Caco-2 (cell line): ENCODE data around the gene CTNNAL1. TPM values are rescaled to one million over a fixed set of nuclear protein-coding genes. Genes with fewer than 3 reads are reported as not detected.

Experiments
- BruUV-seq: library from RNA; stranded (reverse); fragments of 400-500 nt; replicated peaks from 2 replicates; lab custom pipeline; 2021; lab: Mats Ljungman, UMichigan
- CTCF ChIA-PET: fragments of 300-600 bp; sonication (Branson Sonifier 250); formaldehyde crosslinking; loops from one replicate; lab custom pipeline; 2022; ENCODE audit warnings: antibody characterized with exemption; lab: Charles Lee
- POLR2A ChIA-PET: fragments of 300-600 bp; sonication (Branson Sonifier 250); formaldehyde crosslinking; loops from one replicate; lab custom pipeline; 2022; ENCODE audit warnings: antibody characterized with exemption; lab: Charles Lee
- DNase-seq, 2 experiments: peaks; one replicate each; pipeline versions ENCODE4 v3.0.0 to v3.0.0-alpha.2; 2020 to 2022
- H3K27me3 ChIP-seq: replicated peaks from 2 replicates; pipeline ENCODE4 v1.6.0; 2011; ENCODE audit warnings: low read length; ENCODE audit not compliant: control insufficient read depth, insufficient read depth
- H3K36me3 ChIP-seq: 2 replicates; pipeline ENCODE4 v1.5.1; 2011; ENCODE audit warnings: low read length; ENCODE audit not compliant: control insufficient read depth, insufficient read depth
- H3K4me1 ChIP-seq: fragments of 250-450 bp; sonication (Bioruptor Pico); 2 replicates; pipeline ENCODE4 v1.5.1; 2020; ENCODE audit warnings: mild to moderate bottlenecking
- H3K4me3 ChIP-seq: 2 replicates; pipeline ENCODE4 v1.5.1; 2011; ENCODE audit warnings: low read depth, mild to moderate bottlenecking, control low read depth, low read length
- H3K9me3 ChIP-seq: fragments of 250-450 bp; sonication (Bioruptor Pico); 2 replicates; pipeline ENCODE4 v1.5.1; 2020; ENCODE audit warnings: mild to moderate bottlenecking, moderate library complexity
- H3K27ac Mint-ChIP-seq: one replicate; pipeline ENCODE4 v1.8.0; 2022; ENCODE audit warnings: mixed read lengths; ENCODE audit not compliant: unreplicated experiment
- H3K27me3 Mint-ChIP-seq: one replicate; pipeline ENCODE4 v1.8.0; 2022; ENCODE audit warnings: mixed read lengths; ENCODE audit not compliant: insufficient read depth, unreplicated experiment
- H3K36me3 Mint-ChIP-seq: one replicate; pipeline ENCODE4 v1.8.0; 2022; ENCODE audit warnings: mild to moderate bottlenecking, mixed read lengths; ENCODE audit not compliant: insufficient read depth, unreplicated experiment
- H3K4me1 Mint-ChIP-seq: one replicate; pipeline ENCODE4 v1.8.0; 2022; ENCODE audit warnings: low read depth, mixed read lengths; ENCODE audit not compliant: unreplicated experiment
- H3K4me3 Mint-ChIP-seq: one replicate; pipeline ENCODE4 v1.8.0; 2022; ENCODE audit warnings: mild to moderate bottlenecking, moderate library complexity, mixed read lengths; ENCODE audit not compliant: unreplicated experiment
- H3K9me3 Mint-ChIP-seq: one replicate; pipeline ENCODE4 v1.8.0; 2022; ENCODE audit warnings: mixed read lengths; ENCODE audit not compliant: unreplicated experiment
- CTCF ChIP-seq, 2 experiments: fragments of 200-600 bp in 1 of 2; IDR thresholded peaks; 1 replicate in 1 of 2; 2 replicates in 1 of 2; pipeline versions ENCODE4 v1.5.1 to v1.8.0; 2011 to 2022; ENCODE audit warnings: antibody characterized with exemption in 1 of 2, control low read depth in 1 of 2, inconsistent platforms in 1 of 2, low read depth in 1 of 2, low read length in 1 of 2, mild to moderate bottlenecking in 1 of 2, moderate library complexity in 1 of 2; ENCODE audit not compliant: insufficient read depth in 1 of 2, severe bottlenecking in 1 of 2, unreplicated experiment in 1 of 2
- intact Hi-C: fragments of 100-400 bp; cut with micrococcal nuclease; formaldehyde crosslinking; loops from one replicate; pipeline ENCODE4 v1.10.0; 2022; ENCODE audit not compliant: unreplicated experiment
- total RNA-seq: library from RNA; stranded (reverse); gene quantifications from 2 replicates; pipeline ENCODE4 v1.2.3, GENCODE V29; 2022

CTNNAL1 gene
- total RNA-seq, 1 experiment from 2014 or later: 107 TPM

- ChIA-PET POLR2A (no interaction called here), CTCF (interaction anchor here (1.1 kb wide), 1 partner anchor 44 kb away, joined by 3 read pairs; no protein-coding TSS in a partner anchor)
- Histone ChIP-seq H3K36me3 (no peaks in the 10 kb centered on the region; the same call in 1 of the 2 replicates), H3K4me3 (peak within 1 kb of the TSS; percentile 98), H3K27me3 (no peaks in the 10 kb centered on the region), H3K9me3 (no peaks in the 10 kb centered on the region), H3K4me1 (peaks cover 9% of the 10 kb centered on the region)
- Mint-ChIP-seq H3K36me3 (peaks cover 36% of the 10 kb centered on the region), H3K27me3 (no peaks in the 10 kb centered on the region), H3K4me1 (peaks cover 16% of the 10 kb centered on the region), H3K27ac (peak within 1 kb of the TSS; percentile 91), H3K9me3 (no peaks in the 10 kb centered on the region), H3K4me3 (peak within 1 kb of the TSS; percentile 93)
- TF ChIP-seq CTCF (IDR thresholded peaks at IDR 0.05; ENCODE audit: insufficient read depth in 1 of 2, low read depth in 1 of 2, low read length in 1 of 2, severe bottlenecking in 1 of 2, unreplicated experiment in 1 of 2): peak in 1 of 2 experiments; percentile 38
- peak; percentile 95 for DNase-seq
- BruUV-seq: no TSS peak
- intact Hi-C loops: loop anchor here (5.0 kb wide), 2 partner anchors 47 to 82 kb away; no protein-coding TSS in a partner anchor
Measured at GRCh38 chr9:108933718-108934322, 79.5 kb downstream of the CTNNAL1 start, which contains the start of gene ELP1. TSS of gene ELP1 (minus strand) at chr9:108934124. CDS start at chr9:108931146, 2,978 bp downstream.

GRCh38 chr9:108933231-108933717 is 80.0 kb downstream of the CTNNAL1 start:
- peaks cover 9% of the 10 kb centered on the region for H3K4me1 ChIP-seq
- BruUV-seq: no TSS peak
- CTCF ChIA-PET: no interaction called here
- H3K27me3 ChIP-seq: no peaks in the 10 kb centered on the region
- Mint-ChIP-seq H3K4me1 (peaks cover 16% of the 10 kb centered on the region), H3K27me3 (no peaks in the 10 kb centered on the region), H3K9me3 (no peaks in the 10 kb centered on the region), H3K27ac (peak overlapping the region; percentile 91), H3K36me3 (peaks cover 38% of the 10 kb centered on the region), H3K4me3 (peak overlapping the region; percentile 93)
- H3K4me3 ChIP-seq: peak overlapping the region; percentile 98
- no peak for DNase-seq
- intact Hi-C loops: loop anchor here (5.0 kb wide), 2 partner anchors 46 to 81 kb away; no protein-coding TSS in a partner anchor
- POLR2A ChIA-PET: no interaction called here
- H3K9me3 ChIP-seq: no peaks in the 10 kb centered on the region
- no peaks in the 10 kb centered on the region; the same call in 1 of the 2 replicates for H3K36me3 ChIP-seq
- peak in 1 of 2 experiments; percentile 6 for TF ChIP-seq CTCF (IDR thresholded peaks at IDR 0.05; ENCODE audit: insufficient read depth in 1 of 2, low read depth in 1 of 2, low read length in 1 of 2, severe bottlenecking in 1 of 2, unreplicated experiment in 1 of 2)

DNA sequence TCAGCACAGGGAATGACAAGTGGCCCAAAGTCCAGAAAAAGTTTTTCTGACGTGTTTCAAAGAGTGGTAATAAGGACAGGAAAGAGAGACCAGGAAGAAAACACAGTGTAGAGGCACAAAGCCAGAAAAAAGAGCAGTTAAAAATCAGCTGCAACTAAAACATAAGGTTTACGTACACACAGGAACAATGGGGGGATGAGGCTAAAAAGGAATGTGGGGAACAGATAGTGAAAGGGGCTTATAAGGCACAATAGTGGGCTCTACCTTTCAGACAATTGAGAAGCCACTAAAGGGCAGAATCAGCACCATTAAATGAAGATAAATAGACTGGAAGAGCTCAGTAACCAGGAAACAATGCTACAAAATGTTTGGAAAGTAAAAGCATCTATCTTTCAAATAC is 84.9 kb downstream of the CTNNAL1 start:
- H3K4me1 Mint-ChIP-seq: peaks cover 7% of the 10 kb centered on the region
- intact Hi-C loops: no loop called here
- Histone ChIP-seq H3K27me3 (no peaks in the 10 kb centered on the region), H3K4me1 (peaks cover 4% of the 10 kb centered on the region; the same call in 1 of the 2 replicates), H3K36me3 (peaks cover 1% of the 10 kb centered on the region), H3K4me3 (no peak overlapping the region), H3K9me3 (no peaks in the 10 kb centered on the region)
- ChIA-PET CTCF (no interaction called here), POLR2A (no interaction called here)
- H3K27me3 Mint-ChIP-seq: no peaks in the 10 kb centered on the region
- peaks cover 37% of the 10 kb centered on the region for H3K36me3 Mint-ChIP-seq
- H3K9me3 Mint-ChIP-seq: no peaks in the 10 kb centered on the region
- no peak for DNase-seq
- TF ChIP-seq CTCF (IDR thresholded peaks at IDR 0.05; ENCODE audit: insufficient read depth in 1 of 2, low read depth in 1 of 2, low read length in 1 of 2, severe bottlenecking in 1 of 2, unreplicated experiment in 1 of 2): no peak
- BruUV-seq: no TSS peak
- H3K27ac Mint-ChIP-seq: no peak overlapping the region
- no peak overlapping the region for H3K4me3 Mint-ChIP-seq
